Liver (tissue), 9 donors: ENCODE measurements around the gene STAP2. TPM values are rescaled to one million over a fixed set of nuclear protein-coding genes. Genes with fewer than 3 reads are reported as not detected.
A peak's percentile ranks its signal among the peaks of the same experiment; 100 is the strongest.

Experiments used
- DNase-seq: peaks from one replicate; pipeline ENCODE4 v3.0.0-alpha.2; 2017; ENCODE audit warnings: low spot score
- H3K27ac ChIP-seq, 2 donors: one replicate each; pipeline ENCODE4 v1.7.0; 2013; ENCODE audit warnings: inconsistent platforms in 2 of 2, low read length in 2 of 2, control low read depth in 1 of 2, low read depth in 1 of 2, mild to moderate bottlenecking in 1 of 2
- H3K27me3 ChIP-seq, 4 donors: one replicate each; pipeline versions ENCODE4 v1.6.1 to v1.7.0; 2013; ENCODE audit warnings: low read length in 3 of 4, inconsistent platforms in 1 of 4, mild to moderate bottlenecking in 1 of 4, moderate library complexity in 1 of 4; ENCODE audit not compliant: control insufficient read depth in 4 of 4, insufficient read depth in 4 of 4
- H3K36me3 ChIP-seq, 4 donors: one replicate each; pipeline versions ENCODE4 v1.6.1 to v1.7.0; 2013; ENCODE audit warnings: low read length in 3 of 4, mild to moderate bottlenecking in 3 of 4, low read depth in 1 of 4, moderate library complexity in 1 of 4; ENCODE audit not compliant: control insufficient read depth in 4 of 4, insufficient read depth in 3 of 4
- H3K4me1 ChIP-seq, 4 donors: one replicate each; pipeline versions ENCODE4 v1.6.1 to v1.7.0; 2013; ENCODE audit warnings: low read length in 3 of 4, mild to moderate bottlenecking in 3 of 4, moderate library complexity in 1 of 4; ENCODE audit not compliant: control insufficient read depth in 4 of 4, insufficient read depth in 4 of 4
- H3K4me3 ChIP-seq, 3 donors: one replicate each; pipeline versions ENCODE4 v1.6.1 to v1.7.0; 2013; ENCODE audit warnings: low read length in 3 of 3, control low read depth in 1 of 3, low read depth in 1 of 3, mild to moderate bottlenecking in 1 of 3
- H3K9ac ChIP-seq, 2 donors: one replicate each; pipeline ENCODE4 v1.7.0; 2013; ENCODE audit warnings: low read length in 2 of 2, mild to moderate bottlenecking in 2 of 2, moderate library complexity in 2 of 2, control low read depth in 1 of 2, low read depth in 1 of 2
- H3K9me3 ChIP-seq, 4 donors: one replicate each; pipeline versions ENCODE4 v1.6.1 to v1.7.0; 2013; ENCODE audit warnings: low read length in 3 of 4; ENCODE audit not compliant: control insufficient read depth in 4 of 4
- CTCF ChIP-seq: fragments of 150-350 bp; IDR thresholded peaks from 2 replicates; pipeline ENCODE4 v1.5.1; 2017; ENCODE audit warnings: improper control_type of control experiment, low read depth, low read length; ENCODE audit not compliant: missing input control
- EGR1 ChIP-seq, 2 donors: IDR thresholded peaks; 2 replicates each; pipeline ENCODE4 v1.6.1; 2016 to 2018; ENCODE audit warnings: antibody characterized with exemption in 2 of 2, low read depth in 2 of 2
- FOXA1 ChIP-seq: IDR thresholded peaks from 2 replicates; pipeline ENCODE4 v1.6.1; 2016; ENCODE audit warnings: antibody characterized with exemption
- FOXA2 ChIP-seq: IDR thresholded peaks from 2 replicates; pipeline ENCODE4 v1.6.1; 2016; ENCODE audit warnings: antibody characterized with exemption
- GABPA ChIP-seq, 2 donors: IDR thresholded peaks in 1 of 2; conservative IDR thresholded peaks in 1 of 2; 2 replicates each; pipeline ENCODE4 v1.6.1; 2016; ENCODE audit warnings: antibody characterized with exemption in 2 of 2, mild to moderate bottlenecking in 1 of 2, moderate library complexity in 1 of 2
- HNF4A ChIP-seq, 2 donors: conservative IDR thresholded peaks; 2 replicates each; pipeline ENCODE4 v1.6.1; 2016; ENCODE audit warnings: antibody characterized with exemption in 2 of 2, mild to moderate bottlenecking in 2 of 2
- JUND ChIP-seq, 2 donors: IDR thresholded peaks; 2 replicates each; pipeline ENCODE4 v1.6.1; 2016; ENCODE audit warnings: antibody characterized with exemption in 2 of 2
- RXRA ChIP-seq, 2 donors: IDR thresholded peaks; 2 replicates each; pipeline ENCODE4 v1.6.1; 2017 to 2018; ENCODE audit warnings: antibody characterized with exemption in 2 of 2, mild to moderate bottlenecking in 1 of 2
- SP1 ChIP-seq: IDR thresholded peaks from 2 replicates; pipeline ENCODE4 v1.6.1; 2018; ENCODE audit warnings: antibody characterized with exemption, mild to moderate bottlenecking
- TAF1 ChIP-seq: conservative IDR thresholded peaks from 2 replicates; pipeline ENCODE4 v1.6.1; 2016; ENCODE audit warnings: antibody characterized with exemption, mild to moderate bottlenecking
- YY1 ChIP-seq: IDR thresholded peaks from 2 replicates; pipeline ENCODE4 v1.6.1; 2016; ENCODE audit warnings: antibody characterized with exemption, mild to moderate bottlenecking
- WGBS: extraction: QIAGEN DNeasy Blood & Tissue Kit; methylation state at CpG from one replicate; pipeline ENCODE4 v1.1.7; 2013; 5-methylcytosine and 5-hydroxymethylcytosine counted together
- polyA plus RNA-seq, 2 donors: library from polyadenylated mRNA; stranded (reverse) in 1 of 2; unstranded in 1 of 2; fragments of 200-250 nt in 1 of 2; fragments of >200 nt in 1 of 2; fragmentation: Nextera tagmentation in 1 of 2; extraction: Ambion mirVana in 1 of 2; gene quantifications; one replicate each; pipeline versions ENCODE4 v1.2.1 to v1.2.3, GENCODE V29; 2013 to 2015
- total RNA-seq, 2 donors: library from RNA; depleted of rRNA; stranded (reverse); fragments of >200 nt; gene quantifications; one replicate each; pipeline ENCODE4 v1.2.3, GENCODE V29; 2014
- TF ChIP-seq, protein P1 (sequence below): IDR thresholded peaks from 2 replicates; pipeline ENCODE4 v1.6.1; 2016; ENCODE audit warnings: antibody characterized with exemption, mild to moderate bottlenecking
- TF ChIP-seq, protein P2 (sequence below): IDR thresholded peaks from 2 replicates; pipeline ENCODE4 v1.6.1; 2016; ENCODE audit warnings: antibody characterized with exemption
- donor health status: healthy.
- donor health status: healthy.
- donor health status: healthy.
- donor health status: healthy.
- donor health status: healthy.

STAP2 gene
- total and polyA plus RNA-seq, 4 donors = 8.6 to 26.4 (median 24.0) TPM

DNA sequence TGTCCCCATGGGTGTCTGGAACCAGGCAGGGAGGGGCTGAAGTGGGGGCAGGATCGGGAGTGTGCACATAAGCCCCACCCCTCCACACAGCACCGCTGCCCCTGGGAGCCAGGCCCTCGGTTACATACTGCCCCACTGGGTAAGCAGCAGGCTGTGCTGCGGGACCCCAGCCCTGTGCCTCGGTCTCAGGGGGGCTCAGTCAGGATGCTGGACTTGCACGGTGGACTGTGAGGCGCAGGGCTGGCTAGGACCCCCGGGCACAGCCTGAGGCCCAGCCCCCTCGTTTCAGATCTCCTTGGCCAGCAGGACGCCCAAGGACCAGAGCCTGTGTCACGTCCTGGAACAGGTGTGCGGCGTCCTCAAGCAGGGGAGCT lies 21.0 kb upstream of the STAP2 start (continued):
- TF ChIP-seq, protein P1, sequence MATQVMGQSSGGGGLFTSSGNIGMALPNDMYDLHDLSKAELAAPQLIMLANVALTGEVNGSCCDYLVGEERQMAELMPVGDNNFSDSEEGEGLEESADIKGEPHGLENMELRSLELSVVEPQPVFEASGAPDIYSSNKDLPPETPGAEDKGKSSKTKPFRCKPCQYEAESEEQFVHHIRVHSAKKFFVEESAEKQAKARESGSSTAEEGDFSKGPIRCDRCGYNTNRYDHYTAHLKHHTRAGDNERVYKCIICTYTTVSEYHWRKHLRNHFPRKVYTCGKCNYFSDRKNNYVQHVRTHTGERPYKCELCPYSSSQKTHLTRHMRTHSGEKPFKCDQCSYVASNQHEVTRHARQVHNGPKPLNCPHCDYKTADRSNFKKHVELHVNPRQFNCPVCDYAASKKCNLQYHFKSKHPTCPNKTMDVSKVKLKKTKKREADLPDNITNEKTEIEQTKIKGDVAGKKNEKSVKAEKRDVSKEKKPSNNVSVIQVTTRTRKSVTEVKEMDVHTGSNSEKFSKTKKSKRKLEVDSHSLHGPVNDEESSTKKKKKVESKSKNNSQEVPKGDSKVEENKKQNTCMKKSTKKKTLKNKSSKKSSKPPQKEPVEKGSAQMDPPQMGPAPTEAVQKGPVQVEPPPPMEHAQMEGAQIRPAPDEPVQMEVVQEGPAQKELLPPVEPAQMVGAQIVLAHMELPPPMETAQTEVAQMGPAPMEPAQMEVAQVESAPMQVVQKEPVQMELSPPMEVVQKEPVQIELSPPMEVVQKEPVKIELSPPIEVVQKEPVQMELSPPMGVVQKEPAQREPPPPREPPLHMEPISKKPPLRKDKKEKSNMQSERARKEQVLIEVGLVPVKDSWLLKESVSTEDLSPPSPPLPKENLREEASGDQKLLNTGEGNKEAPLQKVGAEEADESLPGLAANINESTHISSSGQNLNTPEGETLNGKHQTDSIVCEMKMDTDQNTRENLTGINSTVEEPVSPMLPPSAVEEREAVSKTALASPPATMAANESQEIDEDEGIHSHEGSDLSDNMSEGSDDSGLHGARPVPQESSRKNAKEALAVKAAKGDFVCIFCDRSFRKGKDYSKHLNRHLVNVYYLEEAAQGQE = no peak
- TF ChIP-seq EGR1 (IDR thresholded peaks at IDR 0.05; ENCODE audit: low read depth in 2 of 2) (no peak), TAF1 (no peak), RXRA (IDR thresholded peaks at IDR 0.05) (no peak)

GRCh38 chr19:4358709-4359626 lies 20.3 kb upstream of the STAP2 start:
- H3K27ac ChIP-seq = no peak overlapping the region
- no peak overlapping the region for H3K9ac ChIP-seq
- H3K27me3 ChIP-seq = no peaks in the 10 kb centered on the region
- no peak overlapping the region for H3K4me3 ChIP-seq
- H3K4me1 ChIP-seq = peaks cover 0 to 4% (median 0%) of the 10 kb centered on the region in 4 donors
- H3K36me3 ChIP-seq = peaks cover 4 to 52% (median 27%) of the 10 kb centered on the region in 4 donors
- no peaks in the 10 kb centered on the region for H3K9me3 ChIP-seq
- DNase-seq = peak; percentile 30
- WGBS = 86% methylated on average over 25 of the region's 25 CpGs
- no peak for TF ChIP-seq JUND (IDR thresholded peaks at IDR 0.05)
- TF ChIP-seq HNF4A (conservative IDR thresholded peaks at IDR 0.05) = no peak
- no peak for TF ChIP-seq CTCF
- no peak for TF ChIP-seq GABPA (IDR thresholded peaks at IDR 0.05 in 1 of 2, conservative IDR thresholded peaks at IDR 0.05 in 1 of 2)

- Histone ChIP-seq H3K36me3 (peaks cover 4 to 43% (median 23%) of the 10 kb centered on the region in 4 donors), H3K9me3 (no peaks in the 10 kb centered on the region), H3K4me1 (peaks cover 0 to 4% (median 0%) of the 10 kb centered on the region in 4 donors), H3K27ac (no peak overlapping the region), H3K9ac (no peak overlapping the region), H3K27me3 (no peaks in the 10 kb centered on the region), H3K4me3 (no peak overlapping the region)
- WGBS = 89% methylated on average over 16 of the region's 16 CpGs
- DNase-seq = no peak
- TF ChIP-seq CTCF = no peak
- TF ChIP-seq SP1 = no peak
- TF ChIP-seq, protein P2, sequence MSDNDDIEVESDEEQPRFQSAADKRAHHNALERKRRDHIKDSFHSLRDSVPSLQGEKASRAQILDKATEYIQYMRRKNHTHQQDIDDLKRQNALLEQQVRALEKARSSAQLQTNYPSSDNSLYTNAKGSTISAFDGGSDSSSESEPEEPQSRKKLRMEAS = no peak
- TF ChIP-seq FOXA1 = no peak
- TF ChIP-seq YY1 = no peak
- TF ChIP-seq FOXA2 = no peak
Measured at GRCh38 chr19:4357921-4358326, 19.3 kb upstream of the STAP2 start.
